ENCODE data around the gene TGFBR2. TPM values are rescaled to one million over a fixed set of nuclear protein-coding genes. Genes with fewer than 3 reads are reported as not detected.

Gene TGFBR2
- polyA plus RNA-seq, 1 of the 3 experiments (the other 2 are of a cell fraction): 48.3 TPM

DNA sequence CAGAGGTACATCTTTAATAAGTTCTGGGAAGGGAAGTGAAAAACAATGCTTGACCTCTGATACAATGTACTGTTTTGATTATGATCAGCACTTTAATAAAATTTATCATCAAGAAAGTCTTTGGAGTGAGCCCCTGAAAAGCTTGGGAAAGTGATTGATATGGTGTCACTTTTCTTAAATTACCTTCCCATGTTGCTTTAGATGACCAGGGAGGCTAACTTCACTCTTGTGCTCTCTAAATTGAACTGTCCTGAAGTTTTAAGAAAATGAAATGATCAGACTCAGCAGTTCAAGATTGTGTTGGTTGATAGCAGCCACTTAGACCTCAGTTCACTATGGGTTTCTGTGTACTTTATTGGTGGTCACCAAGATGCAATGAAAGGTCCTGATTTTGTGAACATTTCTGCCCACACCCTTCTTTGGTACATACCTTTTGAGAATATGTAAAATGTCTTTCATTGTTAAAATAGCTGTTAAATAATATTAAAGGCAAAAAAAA is 15.7 kb downstream of the TGFBR2 start:
- no peaks in the 10 kb centered on the region for H3K9me2 ChIP-seq
- H3K4me3 ChIP-seq (ENCODE audit: low read depth in 2 of 2, low read length in 1 of 2): no peak overlapping the region
- no peak overlapping the region for H3K9ac ChIP-seq
- H3K27ac ChIP-seq (ENCODE audit: low read depth in 2 of 2, low read length in 1 of 2): peak overlapping the region in 1 of 2 experiments; percentile 57; a peak in 2 of 4 replicates
- ChIA-PET CTCF (no interaction called here), POLR2A (no interaction called here)
- TF ChIP-seq TEAD4 (IDR thresholded peaks at IDR 0.05; ENCODE audit: borderline replicate concordance, insufficient read depth): no peak
- peaks cover 29% of the 10 kb centered on the region for H3F3A ChIP-seq (replicated peaks; ENCODE audit: insufficient read depth)
- H3K36me3 ChIP-seq (replicated peaks in 1 of 2; ENCODE audit: control insufficient read depth in 1 of 2, insufficient read depth in 2 of 2, low read length in 1 of 2): peaks cover 0 to 53% of the 10 kb centered on the region in 2 experiments
- H4K20me1 ChIP-seq (ENCODE audit: insufficient read depth): peaks cover 39% of the 10 kb centered on the region
- peaks cover 100% of the 10 kb centered on the region for H3K79me2 ChIP-seq (ENCODE audit: insufficient read depth)
- H3K4me2 ChIP-seq: 0 out of 2 replicates have a peak overlapping the region, but pooled peaks have one; percentile 18
- no peaks in the 10 kb centered on the region for H3K27me3 ChIP-seq (ENCODE audit: insufficient read depth)
- no peak for DNase-seq
- H3K4me1 ChIP-seq (ENCODE audit: control insufficient read depth in 1 of 2, insufficient read depth in 2 of 2, low read depth in 1 of 2, low read length in 1 of 2): peaks cover 3 to 52% of the 10 kb centered on the region in 2 experiments; a peak in 2 of 4 replicates
- H3K9me3 ChIP-seq: no peaks in the 10 kb centered on the region
- no peak overlapping the region for H2AFZ ChIP-seq (ENCODE audit: low read depth)

DNA sequence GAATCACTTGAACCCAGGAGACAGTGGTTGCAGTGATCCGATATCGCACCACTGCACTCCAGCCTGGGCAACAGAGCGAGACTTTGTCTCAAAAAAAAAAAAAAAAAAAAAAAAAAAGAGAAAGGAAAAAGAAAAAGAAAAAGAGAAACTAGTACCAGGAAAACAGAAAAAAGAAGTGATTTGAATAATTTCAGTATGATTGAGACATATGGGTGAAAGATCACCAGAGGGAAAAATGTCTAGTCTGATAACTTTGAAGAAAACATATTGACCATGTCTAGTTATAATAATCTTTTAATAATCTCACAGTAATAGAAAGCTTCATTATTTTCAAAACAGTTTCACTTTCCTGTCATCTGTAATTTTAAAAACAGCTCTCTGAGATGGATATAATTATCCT is 16.4 kb downstream of the TGFBR2 start:
- 0 out of 2 replicates have a peak overlapping the region, but pooled peaks have one; percentile 18 for H3K4me2 ChIP-seq
- H3K4me3 ChIP-seq (ENCODE audit: low read depth in 2 of 2, low read length in 1 of 2): no peak overlapping the region
- peaks cover 3 to 54% of the 10 kb centered on the region in 2 experiments; a peak in 2 of 4 replicates for H3K4me1 ChIP-seq (ENCODE audit: control insufficient read depth in 1 of 2, insufficient read depth in 2 of 2, low read depth in 1 of 2, low read length in 1 of 2)
- peaks cover 35% of the 10 kb centered on the region for H4K20me1 ChIP-seq (ENCODE audit: insufficient read depth)
- no peak overlapping the region for H2AFZ ChIP-seq (ENCODE audit: low read depth)
- TF ChIP-seq, protein P1, sequence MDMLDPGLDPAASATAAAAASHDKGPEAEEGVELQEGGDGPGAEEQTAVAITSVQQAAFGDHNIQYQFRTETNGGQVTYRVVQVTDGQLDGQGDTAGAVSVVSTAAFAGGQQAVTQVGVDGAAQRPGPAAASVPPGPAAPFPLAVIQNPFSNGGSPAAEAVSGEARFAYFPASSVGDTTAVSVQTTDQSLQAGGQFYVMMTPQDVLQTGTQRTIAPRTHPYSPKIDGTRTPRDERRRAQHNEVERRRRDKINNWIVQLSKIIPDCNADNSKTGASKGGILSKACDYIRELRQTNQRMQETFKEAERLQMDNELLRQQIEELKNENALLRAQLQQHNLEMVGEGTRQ (IDR thresholded peaks at IDR 0.05; ENCODE audit: borderline replicate concordance, low read depth, low read length): no peak
- TF ChIP-seq ELF1 (IDR thresholded peaks at IDR 0.05) (no peak), MXI1 (IDR thresholded peaks at IDR 0.05; ENCODE audit: low read depth, low read length) (no peak), FOSL2 (IDR thresholded peaks at IDR 0.05; ENCODE audit: borderline replicate concordance, low read depth) (no peak), TCF12 (IDR thresholded peaks at IDR 0.05) (no peak), EP300 (IDR thresholded peaks at IDR 0.05; ENCODE audit: borderline replicate concordance in 1 of 2, low read depth in 1 of 2, low read length in 1 of 2) (no peak)
- TF ChIP-seq, protein P2, sequence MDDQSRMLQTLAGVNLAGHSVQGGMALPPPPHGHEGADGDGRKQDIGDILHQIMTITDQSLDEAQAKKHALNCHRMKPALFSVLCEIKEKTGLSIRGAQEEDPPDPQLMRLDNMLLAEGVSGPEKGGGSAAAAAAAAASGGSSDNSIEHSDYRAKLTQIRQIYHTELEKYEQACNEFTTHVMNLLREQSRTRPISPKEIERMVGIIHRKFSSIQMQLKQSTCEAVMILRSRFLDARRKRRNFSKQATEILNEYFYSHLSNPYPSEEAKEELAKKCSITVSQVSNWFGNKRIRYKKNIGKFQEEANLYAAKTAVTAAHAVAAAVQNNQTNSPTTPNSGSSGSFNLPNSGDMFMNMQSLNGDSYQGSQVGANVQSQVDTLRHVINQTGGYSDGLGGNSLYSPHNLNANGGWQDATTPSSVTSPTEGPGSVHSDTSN (IDR thresholded peaks at IDR 0.05): peak; percentile 13; the same call in 1 of the 2 replicates
- TF ChIP-seq, protein P3, sequence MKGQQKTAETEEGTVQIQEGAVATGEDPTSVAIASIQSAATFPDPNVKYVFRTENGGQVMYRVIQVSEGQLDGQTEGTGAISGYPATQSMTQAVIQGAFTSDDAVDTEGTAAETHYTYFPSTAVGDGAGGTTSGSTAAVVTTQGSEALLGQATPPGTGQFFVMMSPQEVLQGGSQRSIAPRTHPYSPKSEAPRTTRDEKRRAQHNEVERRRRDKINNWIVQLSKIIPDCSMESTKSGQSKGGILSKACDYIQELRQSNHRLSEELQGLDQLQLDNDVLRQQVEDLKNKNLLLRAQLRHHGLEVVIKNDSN (IDR thresholded peaks at IDR 0.05; ENCODE audit: borderline replicate concordance, low read depth): no peak
- no peaks in the 10 kb centered on the region for H3K27me3 ChIP-seq (ENCODE audit: insufficient read depth)
- WGBS (ENCODE audit: low lambda C conversion rate): 97% methylated on average over 3 of the region's 3 CpGs
- CTCF ChIA-PET: no interaction called here
- H3K9ac ChIP-seq: no peak overlapping the region
- H3F3A ChIP-seq (replicated peaks; ENCODE audit: insufficient read depth): peaks cover 29% of the 10 kb centered on the region
- H3K9me3 ChIP-seq: no peaks in the 10 kb centered on the region
- POLR2A ChIA-PET: no interaction called here
- DNase-seq: no peak
- peaks cover 100% of the 10 kb centered on the region for H3K79me2 ChIP-seq (ENCODE audit: insufficient read depth)
- H3K9me2 ChIP-seq: no peaks in the 10 kb centered on the region
- H3K36me3 ChIP-seq (replicated peaks in 1 of 2; ENCODE audit: control insufficient read depth in 1 of 2, insufficient read depth in 2 of 2, low read length in 1 of 2): peaks cover 0 to 55% of the 10 kb centered on the region in 2 experiments
- peak overlapping the region in 1 of 2 experiments; percentile 57; a peak in 2 of 4 replicates for H3K27ac ChIP-seq (ENCODE audit: low read depth in 2 of 2, low read length in 1 of 2)
